Mesendoderm (in vitro differentiated cells): ENCODE results near the gene ISOC2.
A peak's percentile ranks its signal among the peaks of the same experiment; 100 is the strongest.

ENCODE experiments used
- DNase-seq: peaks from one replicate; pipeline ENCODE4 v3.0.0; 2013
- H2AK5ac ChIP-seq: 2 replicates; pipeline ENCODE4 v1.6.1; 2013; ENCODE audit warnings: low read length, inconsistent platforms
- H2BK120ac ChIP-seq: 2 replicates; pipeline ENCODE4 v1.6.1; 2013; ENCODE audit warnings: low read depth, mild to moderate bottlenecking, low read length, moderate library complexity, mixed read lengths
- H2BK15ac ChIP-seq: replicated peaks from 2 replicates; pipeline ENCODE4 v1.6.1; 2013; ENCODE audit warnings: low read depth, mild to moderate bottlenecking, moderate library complexity
- H2BK5ac ChIP-seq: 2 replicates; pipeline ENCODE4 v1.6.1; 2013; ENCODE audit warnings: low read length, inconsistent platforms
- H3K18ac ChIP-seq: 2 replicates; pipeline ENCODE4 v1.6.1; 2013; ENCODE audit warnings: mild to moderate bottlenecking, low read length, mixed read lengths
- H3K23ac ChIP-seq: one replicate; pipeline ENCODE4 v1.6.1; 2013; ENCODE audit warnings: low read length
- H3K27ac ChIP-seq: 2 replicates; pipeline ENCODE4 v1.5.1; 2013; ENCODE audit warnings: low read depth, mild to moderate bottlenecking, inconsistent platforms, low read length, moderate library complexity
- H3K27me3 ChIP-seq: 2 replicates; pipeline ENCODE4 v1.6.1; 2013; ENCODE audit warnings: low read length, control low read depth, mild to moderate bottlenecking, inconsistent platforms; ENCODE audit not compliant: insufficient read depth, poor library complexity
- H3K36me3 ChIP-seq: 2 replicates; pipeline ENCODE4 v1.6.1; 2013; ENCODE audit warnings: low read length, inconsistent platforms; ENCODE audit not compliant: control insufficient read depth, insufficient read depth
- H3K4ac ChIP-seq: one replicate; pipeline ENCODE4 v1.6.1; 2013; ENCODE audit warnings: low read depth, mild to moderate bottlenecking, low read length, moderate library complexity
- H3K4me1 ChIP-seq: 2 replicates; pipeline ENCODE4 v1.6.1; 2013; ENCODE audit warnings: low read depth, low read length, inconsistent platforms; ENCODE audit not compliant: control insufficient read depth
- H3K4me2 ChIP-seq: 2 replicates; pipeline ENCODE4 v1.6.1; 2013; ENCODE audit warnings: low read length
- H3K4me3 ChIP-seq: 2 replicates; pipeline ENCODE4 v1.5.1; 2013; ENCODE audit warnings: mild to moderate bottlenecking, low read length
- H3K56ac ChIP-seq: one replicate; pipeline ENCODE4 v1.6.1; 2013; ENCODE audit warnings: low read length
- H3K79me1 ChIP-seq: 2 replicates; pipeline ENCODE4 v1.6.1; 2013; ENCODE audit warnings: low read length, inconsistent platforms
- H3K79me2 ChIP-seq: 2 replicates; pipeline ENCODE4 v1.6.1; 2013; ENCODE audit warnings: mild to moderate bottlenecking, low read length; ENCODE audit not compliant: control insufficient read depth, insufficient read depth
- H3K9ac ChIP-seq: 2 replicates; pipeline ENCODE4 v1.6.1; 2013; ENCODE audit warnings: low read length, inconsistent platforms
- H4K5ac ChIP-seq: one replicate; pipeline ENCODE4 v1.6.1; 2013; ENCODE audit warnings: low read length
- H4K8ac ChIP-seq: one replicate; pipeline ENCODE4 v1.6.1; 2013; ENCODE audit warnings: low read depth, mild to moderate bottlenecking, control low read depth, low read length, moderate library complexity
- WGBS: extraction: QIAGEN DNeasy Blood & Tissue Kit; methylation state at CpG from one replicate; pipeline ENCODE4 v1.1.7; 2013; ENCODE audit warnings: low lambda C conversion rate, missing lambda C conversion rate; ENCODE audit not compliant: insufficient coverage; ENCODE audit errors: extremely low coverage; 5-methylcytosine and 5-hydroxymethylcytosine counted together

ISOC2 gene

GRCh38 chr19:55468054-55468393 lies 6.6 kb upstream of the ISOC2 start:
- H3K9ac ChIP-seq, result no peak overlapping the region
- no peak overlapping the region for H3K23ac ChIP-seq
- no peaks in the 10 kb centered on the region for H3K4me1 ChIP-seq
- H3K4ac ChIP-seq, result no peak overlapping the region
- no peak overlapping the region for H3K18ac ChIP-seq
- H4K5ac ChIP-seq, result no peak overlapping the region
- H3K79me2 ChIP-seq, result no peaks in the 10 kb centered on the region
- no peak overlapping the region for H2AK5ac ChIP-seq
- H3K79me1 ChIP-seq, result no peaks in the 10 kb centered on the region
- DNase-seq, result no peak
- no peak overlapping the region for H4K8ac ChIP-seq
- no peak overlapping the region for H3K27ac ChIP-seq
- H2BK15ac ChIP-seq, result no peak overlapping the region
- H3K4me2 ChIP-seq, result no peak overlapping the region
- no peak overlapping the region for H3K4me3 ChIP-seq
- no peak overlapping the region for H3K56ac ChIP-seq
- no peaks in the 10 kb centered on the region for H3K27me3 ChIP-seq
- no peaks in the 10 kb centered on the region for H3K36me3 ChIP-seq
- H2BK5ac ChIP-seq, result no peak overlapping the region
- H2BK120ac ChIP-seq, result no peak overlapping the region
- no CpG with 5 or more reads among the region's 4 CpGs for WGBS

- Histone ChIP-seq H3K79me2 (no peaks in the 10 kb centered on the region), H2BK5ac (no peak overlapping the region), H3K27me3 (no peaks in the 10 kb centered on the region), H3K4me1 (no peaks in the 10 kb centered on the region), H3K4me3 (no peak overlapping the region), H3K27ac (no peak overlapping the region), H3K18ac (no peak overlapping the region), H3K56ac (peak overlapping the region; percentile 42), H3K23ac (no peak overlapping the region), H3K36me3 (no peaks in the 10 kb centered on the region), H4K8ac (no peak overlapping the region), H2BK120ac (no peak overlapping the region), H2BK15ac (no peak overlapping the region), H3K4me2 (no peak overlapping the region), H2AK5ac (no peak overlapping the region), H3K9ac (no peak overlapping the region), H3K4ac (no peak overlapping the region), H4K5ac (no peak overlapping the region), H3K79me1 (no peaks in the 10 kb centered on the region)
- WGBS, result no CpG with 5 or more reads among the region's 29 CpGs
- peak; percentile 27 for DNase-seq
Observed at GRCh38 chr19:55467236-55468053, 6.0 kb upstream of the ISOC2 start.

GRCh38 chr19:55466241-55466614 lies 4.8 kb upstream of the ISOC2 start:
- Histone ChIP-seq H3K4me3 (no peak overlapping the region), H3K4me2 (no peak overlapping the region), H3K9ac (no peak overlapping the region), H3K56ac (no peak overlapping the region), H3K23ac (no peak overlapping the region), H3K4me1 (no peaks in the 10 kb centered on the region), H3K79me2 (no peaks in the 10 kb centered on the region), H3K27me3 (no peaks in the 10 kb centered on the region), H3K27ac (no peak overlapping the region), H4K8ac (no peak overlapping the region), H2BK120ac (no peak overlapping the region), H3K36me3 (no peaks in the 10 kb centered on the region), H2AK5ac (no peak overlapping the region), H2BK5ac (no peak overlapping the region), H3K4ac (no peak overlapping the region), H4K5ac (no peak overlapping the region), H2BK15ac (no peak overlapping the region), H3K18ac (no peak overlapping the region), H3K79me1 (no peaks in the 10 kb centered on the region)
- DNase-seq, result no peak
- no CpG with 5 or more reads among the region's 4 CpGs for WGBS

GRCh38 chr19:55465460-55466240 lies 4.2 kb upstream of the ISOC2 start:
- H3K4ac ChIP-seq, result no peak overlapping the region
- no peak overlapping the region for H3K56ac ChIP-seq
- H3K23ac ChIP-seq, result no peak overlapping the region
- no peaks in the 10 kb centered on the region for H3K27me3 ChIP-seq
- DNase-seq, result no peak
- no CpG with 5 or more reads among the region's 11 CpGs for WGBS
- H3K4me3 ChIP-seq, result no peak overlapping the region
- no peak overlapping the region for H3K9ac ChIP-seq
- H2BK120ac ChIP-seq, result no peak overlapping the region
- no peak overlapping the region for H4K8ac ChIP-seq
- H3K27ac ChIP-seq, result no peak overlapping the region
- H2BK15ac ChIP-seq, result no peak overlapping the region
- no peak overlapping the region for H3K4me2 ChIP-seq
- no peak overlapping the region for H2AK5ac ChIP-seq
- H2BK5ac ChIP-seq, result no peak overlapping the region
- no peak overlapping the region for H4K5ac ChIP-seq
- H3K18ac ChIP-seq, result no peak overlapping the region
- no peaks in the 10 kb centered on the region for H3K79me1 ChIP-seq
- no peaks in the 10 kb centered on the region for H3K4me1 ChIP-seq
- H3K79me2 ChIP-seq, result no peaks in the 10 kb centered on the region
- no peaks in the 10 kb centered on the region for H3K36me3 ChIP-seq

GRCh38 chr19:55464662-55465054 lies 3.2 kb upstream of the ISOC2 start, which contains the start of gene C19orf85:
C19orf85 (minus strand) TSS chr19:55464751; CDS start chr19:55464554, 197 bp downstream.
- Histone ChIP-seq H2BK15ac (no peak within 1 kb of the TSS), H3K27ac (no peak within 1 kb of the TSS), H3K18ac (no peak within 1 kb of the TSS), H3K4me2 (no peak within 1 kb of the TSS), H3K23ac (no peak within 1 kb of the TSS), H3K4ac (no peak within 1 kb of the TSS), H3K56ac (peak within 1 kb of the TSS; percentile 7), H3K36me3 (no peaks in the 10 kb centered on the region), H4K5ac (no peak within 1 kb of the TSS), H3K79me2 (no peaks in the 10 kb centered on the region), H3K27me3 (no peaks in the 10 kb centered on the region), H4K8ac (no peak within 1 kb of the TSS), H2AK5ac (no peak within 1 kb of the TSS), H2BK120ac (no peak within 1 kb of the TSS), H3K9ac (no peak within 1 kb of the TSS), H3K4me1 (no peaks in the 10 kb centered on the region), H3K79me1 (no peaks in the 10 kb centered on the region), H2BK5ac (no peak within 1 kb of the TSS), H3K4me3 (no peak within 1 kb of the TSS)
- WGBS, result no CpG with 5 or more reads among the region's 14 CpGs
- peak; percentile 27 for DNase-seq
